LNCAP (cell line): Measurements from ENCODE around the gene NELL2.
A peak's percentile ranks its signal among the peaks of the same experiment; 100 is the strongest.

Experiments
- CTCF ChIP-seq: fragments of 450-650 bp; IDR thresholded peaks from 2 replicates; pipeline ENCODE4 v1.5.1; 2017; ENCODE audit warnings: mild to moderate bottlenecking

NELL2 gene

GRCh38 chr12:44500423-44500822 is 375.7 kb downstream of the NELL2 start:
- no peak for TF ChIP-seq CTCF

GRCh38 chr12:44497044-44497443 is 379.1 kb downstream of the NELL2 start:
- TF ChIP-seq CTCF: no peak

GRCh38 chr12:44490181-44490580 is 385.9 kb downstream of the NELL2 start:
- TF ChIP-seq CTCF: no peak

GRCh38 chr12:44488180-44488579 is 387.9 kb downstream of the NELL2 start:
- TF ChIP-seq CTCF: no peak

GRCh38 chr12:44484862-44485261 is 391.3 kb downstream of the NELL2 start:
- no peak for TF ChIP-seq CTCF

- TF ChIP-seq CTCF: no peak
Measured at GRCh38 chr12:44477331-44477980, 398.7 kb downstream of the NELL2 start.

GRCh38 chr12:44476683-44477082 is 399.4 kb downstream of the NELL2 start:
- TF ChIP-seq CTCF: no peak

- TF ChIP-seq CTCF: peak; percentile 39
Measured at GRCh38 chr12:44465139-44465538, 411.0 kb downstream of the NELL2 start.
